Measurements from ENCODE around the gene MTMR6.

- TF ChIP-seq POLR2A (IDR thresholded peaks at IDR 0.05): no peak
- TF ChIP-seq, protein P1, sequence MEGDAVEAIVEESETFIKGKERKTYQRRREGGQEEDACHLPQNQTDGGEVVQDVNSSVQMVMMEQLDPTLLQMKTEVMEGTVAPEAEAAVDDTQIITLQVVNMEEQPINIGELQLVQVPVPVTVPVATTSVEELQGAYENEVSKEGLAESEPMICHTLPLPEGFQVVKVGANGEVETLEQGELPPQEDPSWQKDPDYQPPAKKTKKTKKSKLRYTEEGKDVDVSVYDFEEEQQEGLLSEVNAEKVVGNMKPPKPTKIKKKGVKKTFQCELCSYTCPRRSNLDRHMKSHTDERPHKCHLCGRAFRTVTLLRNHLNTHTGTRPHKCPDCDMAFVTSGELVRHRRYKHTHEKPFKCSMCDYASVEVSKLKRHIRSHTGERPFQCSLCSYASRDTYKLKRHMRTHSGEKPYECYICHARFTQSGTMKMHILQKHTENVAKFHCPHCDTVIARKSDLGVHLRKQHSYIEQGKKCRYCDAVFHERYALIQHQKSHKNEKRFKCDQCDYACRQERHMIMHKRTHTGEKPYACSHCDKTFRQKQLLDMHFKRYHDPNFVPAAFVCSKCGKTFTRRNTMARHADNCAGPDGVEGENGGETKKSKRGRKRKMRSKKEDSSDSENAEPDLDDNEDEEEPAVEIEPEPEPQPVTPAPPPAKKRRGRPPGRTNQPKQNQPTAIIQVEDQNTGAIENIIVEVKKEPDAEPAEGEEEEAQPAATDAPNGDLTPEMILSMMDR (IDR thresholded peaks at IDR 0.05): no peak
These were observed 23.6 kb upstream of the MTMR6 start for GRCh38 chr13:25310891-25311290.
